Activated CD4-positive, CD25-positive, alpha-beta regulatory T cell (primary cell): ENCODE results near the gene CDC42BPB.

ENCODE experiments used
- DNase-seq, 4 experiments: peaks; one replicate each; lab custom pipeline; 2025; lab: John Stamatoyannopoulos, UW

CDC42BPB gene

GRCh38 chr14:103073876-103074728, 16.8 kb upstream of the CDC42BPB start:
- no peak for DNase-seq

- DNase-seq = no peak
Observed at GRCh38 chr14:103073367-103073875, 16.1 kb upstream of the CDC42BPB start.

GRCh38 chr14:103072595-103073366, 15.4 kb upstream of the CDC42BPB start:
- DNase-seq = no peak

GRCh38 chr14:103071544-103072251, 14.3 kb upstream of the CDC42BPB start:
- no peak for DNase-seq

GRCh38 chr14:103070971-103071542, 13.7 kb upstream of the CDC42BPB start:
- DNase-seq = no peak

GRCh38 chr14:103070263-103070885, 13.0 kb upstream of the CDC42BPB start:
- no peak for DNase-seq

GRCh38 chr14:103068351-103069073, 11.2 kb upstream of the CDC42BPB start:
- no peak for DNase-seq

- DNase-seq = no peak
Observed at GRCh38 chr14:103067231-103067954, 10.0 kb upstream of the CDC42BPB start.

- no peak for DNase-seq
Observed at GRCh38 chr14:103066399-103066798, 9.1 kb upstream of the CDC42BPB start.

GRCh38 chr14:103065861-103066260, 8.5 kb upstream of the CDC42BPB start:
- DNase-seq = no peak

- no peak for DNase-seq
Observed at GRCh38 chr14:103064978-103065377, 7.6 kb upstream of the CDC42BPB start.

GRCh38 chr14:103064436-103064835, 7.1 kb upstream of the CDC42BPB start:
- DNase-seq = no peak

- no peak for DNase-seq
Observed at GRCh38 chr14:103061482-103061976, 4.2 kb upstream of the CDC42BPB start.

- no peak for DNase-seq
Observed at GRCh38 chr14:103059556-103059955, 2.2 kb upstream of the CDC42BPB start.

- DNase-seq = no peak
Observed at GRCh38 chr14:103058164-103059055, 1.1 kb upstream of the CDC42BPB start.

GRCh38 chr14:103057028-103057371, 349 bp downstream of the CDC42BPB start:
- no peak for DNase-seq

- DNase-seq = no peak
Observed at GRCh38 chr14:103056322-103057027, 874 bp downstream of the CDC42BPB start.

- DNase-seq = no peak
Observed at GRCh38 chr14:103055695-103056094, 1.7 kb downstream of the CDC42BPB start.
